Measurements from ENCODE around the gene SGMS1. TPM values are rescaled to one million over a fixed set of nuclear protein-coding genes. Genes with fewer than 3 reads are reported as not detected.

SGMS1 gene
- total RNA-seq, 4 donors from 2014 or later = 28.3 to 44.5 (median 41.7) TPM

DNA sequence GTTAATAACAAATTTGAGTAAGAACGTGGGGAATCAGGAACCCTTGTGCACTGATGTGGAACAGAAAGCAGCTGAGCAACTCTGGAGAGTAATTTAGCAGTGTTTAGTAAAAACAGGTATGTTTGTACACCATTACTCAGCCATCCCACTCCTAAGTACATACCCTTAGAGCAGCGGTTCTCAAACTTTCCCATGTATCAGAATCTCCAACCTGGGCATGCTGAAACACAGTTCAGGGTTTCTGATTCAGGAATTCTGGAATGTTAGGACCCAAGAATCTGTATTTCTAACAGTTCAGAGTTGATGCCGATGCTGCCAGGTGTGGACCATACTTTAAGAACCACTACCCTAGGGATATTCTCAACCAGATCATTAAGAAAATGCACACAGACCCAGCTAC lies 5.1 kb downstream of the SGMS1 start:
- in situ Hi-C loops (cut with MboI; ENCODE audit: low pct_ligation_motif_present in 1 of 4, low pct_unique_long_range_greater_than_20kb in 1 of 4, low sequenced_read_pairs in 3 of 4) (loop anchor here in 3 of 4 donors (25.0 kb wide), 2 partner anchors 206 to 1081 kb away; partner anchors contain the start of gene ERCC6 (in 1 of the 3)), intact Hi-C loops (cut with DNase I; ENCODE audit: low total_unique reads) (no loop called here)
- no peaks in the 10 kb centered on the region for H3K27me3 ChIP-seq
- no peak overlapping the region for H3K27ac ChIP-seq
- H3K4me1 ChIP-seq = peaks cover 7 to 24% (median 23%) of the 10 kb centered on the region in 4 donors
- DNase-seq = no peak
- no peak overlapping the region for H3K4me3 ChIP-seq
- no peaks in the 10 kb centered on the region for H3K36me3 ChIP-seq
- no peaks in the 10 kb centered on the region for H3K9me3 ChIP-seq
- 67 to 74% methylated on average over 1 to 3 of the region's 3 CpGs for WGBS, 2 donors (ENCODE audit: low coverage in 1 of 2)
- TF ChIP-seq, protein P1, sequence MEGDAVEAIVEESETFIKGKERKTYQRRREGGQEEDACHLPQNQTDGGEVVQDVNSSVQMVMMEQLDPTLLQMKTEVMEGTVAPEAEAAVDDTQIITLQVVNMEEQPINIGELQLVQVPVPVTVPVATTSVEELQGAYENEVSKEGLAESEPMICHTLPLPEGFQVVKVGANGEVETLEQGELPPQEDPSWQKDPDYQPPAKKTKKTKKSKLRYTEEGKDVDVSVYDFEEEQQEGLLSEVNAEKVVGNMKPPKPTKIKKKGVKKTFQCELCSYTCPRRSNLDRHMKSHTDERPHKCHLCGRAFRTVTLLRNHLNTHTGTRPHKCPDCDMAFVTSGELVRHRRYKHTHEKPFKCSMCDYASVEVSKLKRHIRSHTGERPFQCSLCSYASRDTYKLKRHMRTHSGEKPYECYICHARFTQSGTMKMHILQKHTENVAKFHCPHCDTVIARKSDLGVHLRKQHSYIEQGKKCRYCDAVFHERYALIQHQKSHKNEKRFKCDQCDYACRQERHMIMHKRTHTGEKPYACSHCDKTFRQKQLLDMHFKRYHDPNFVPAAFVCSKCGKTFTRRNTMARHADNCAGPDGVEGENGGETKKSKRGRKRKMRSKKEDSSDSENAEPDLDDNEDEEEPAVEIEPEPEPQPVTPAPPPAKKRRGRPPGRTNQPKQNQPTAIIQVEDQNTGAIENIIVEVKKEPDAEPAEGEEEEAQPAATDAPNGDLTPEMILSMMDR (IDR thresholded peaks at IDR 0.05) = no peak
- TF ChIP-seq POLR2AphosphoS5 (IDR thresholded peaks at IDR 0.05) = no peak
- no peak for TF ChIP-seq EP300 (IDR thresholded peaks at IDR 0.05; ENCODE audit: low read depth)
- TF ChIP-seq POLR2A (IDR thresholded peaks at IDR 0.05) = no peak

DNA sequence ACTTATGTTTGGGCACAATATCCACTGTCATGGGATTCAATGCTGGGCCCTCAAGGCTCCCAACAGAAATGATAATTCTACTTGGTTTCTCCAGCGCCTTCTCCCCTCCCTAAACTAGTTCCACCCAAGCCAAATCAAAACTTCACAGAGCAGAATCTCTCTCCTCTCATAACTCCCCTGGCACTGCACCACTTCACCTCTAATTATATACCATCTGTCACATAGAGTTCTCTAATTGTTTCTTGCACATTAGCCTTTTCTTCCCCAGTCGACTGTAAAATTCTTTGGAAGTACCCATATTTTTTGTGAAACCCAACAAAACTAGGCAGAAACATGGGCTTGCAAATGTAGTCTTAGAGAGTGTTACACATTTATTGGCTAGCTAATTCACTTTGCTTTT lies 8.1 kb downstream of the SGMS1 start:
- Histone ChIP-seq H3K36me3 (no peaks in the 10 kb centered on the region), H3K9me3 (no peaks in the 10 kb centered on the region), H3K27ac (no peak overlapping the region), H3K4me1 (peaks cover 3 to 11% (median 11%) of the 10 kb centered on the region in 4 donors), H3K4me3 (no peak overlapping the region), H3K27me3 (no peaks in the 10 kb centered on the region)
- TF ChIP-seq EP300 (IDR thresholded peaks at IDR 0.05; ENCODE audit: low read depth) (no peak), POLR2AphosphoS5 (IDR thresholded peaks at IDR 0.05) (no peak), POLR2A (IDR thresholded peaks at IDR 0.05) (no peak)
- TF ChIP-seq, protein P1 (IDR thresholded peaks at IDR 0.05) = no peak
- DNase-seq = no peak
- 97 to 100% methylated on average over 1 to 2 of the region's 2 CpGs for WGBS, 2 donors (ENCODE audit: low coverage in 1 of 2)
- intact Hi-C loops (cut with DNase I; ENCODE audit: low total_unique reads) (no loop called here), in situ Hi-C loops (cut with MboI; ENCODE audit: low pct_ligation_motif_present in 1 of 4, low pct_unique_long_range_greater_than_20kb in 1 of 4, low sequenced_read_pairs in 3 of 4) (loop anchor here in 3 of 4 donors (25.0 kb wide), 2 partner anchors 203 to 1078 kb away; partner anchors contain the start of gene ERCC6 (in 1 of the 3))

DNA sequence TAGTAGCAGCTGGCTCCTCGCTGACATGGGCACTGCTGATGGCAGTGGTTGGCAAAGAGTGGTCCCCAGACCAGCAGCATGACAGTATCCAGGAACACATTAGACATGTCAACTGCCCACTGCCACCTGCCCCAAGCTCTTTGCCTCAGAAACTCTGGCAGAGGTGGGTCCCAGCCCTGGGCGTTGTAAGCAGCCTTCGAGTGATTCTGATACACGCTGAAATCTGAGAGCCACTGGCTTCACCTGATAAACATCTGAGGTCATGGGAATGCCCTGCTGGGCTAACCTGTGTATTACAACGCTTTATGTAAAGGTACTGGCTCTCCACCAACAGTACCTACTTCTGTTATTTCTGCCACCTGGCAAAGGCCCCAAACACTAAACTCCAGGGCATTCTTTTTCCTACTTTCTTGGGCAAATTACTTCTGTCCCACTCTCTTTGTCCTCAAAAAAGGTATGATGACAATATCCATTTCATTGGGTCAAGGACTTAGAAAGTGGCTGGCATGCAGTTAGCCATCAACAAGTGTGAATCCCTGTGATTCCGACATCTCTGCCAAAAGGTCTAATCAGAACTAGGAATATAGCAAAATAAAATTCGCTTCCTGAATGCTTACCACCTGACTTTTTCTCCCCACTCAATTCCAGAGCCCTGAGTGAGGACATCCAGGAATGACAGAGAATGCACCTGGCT lies 9.2 kb downstream of the SGMS1 start:
- intact Hi-C loops (cut with DNase I; ENCODE audit: low total_unique reads) = no loop called here
- 60 to 94% methylated on average over 2 to 7 of the region's 7 CpGs for WGBS, 2 donors (ENCODE audit: low coverage in 1 of 2)
- in situ Hi-C loops (cut with MboI; ENCODE audit: low pct_ligation_motif_present in 1 of 4, low pct_unique_long_range_greater_than_20kb in 1 of 4, low sequenced_read_pairs in 3 of 4) = loop anchor here in 3 of 4 donors (25.0 kb wide), 2 partner anchors 202 to 1077 kb away; partner anchors contain the start of gene ERCC6 (in 1 of the 3)

DNA sequence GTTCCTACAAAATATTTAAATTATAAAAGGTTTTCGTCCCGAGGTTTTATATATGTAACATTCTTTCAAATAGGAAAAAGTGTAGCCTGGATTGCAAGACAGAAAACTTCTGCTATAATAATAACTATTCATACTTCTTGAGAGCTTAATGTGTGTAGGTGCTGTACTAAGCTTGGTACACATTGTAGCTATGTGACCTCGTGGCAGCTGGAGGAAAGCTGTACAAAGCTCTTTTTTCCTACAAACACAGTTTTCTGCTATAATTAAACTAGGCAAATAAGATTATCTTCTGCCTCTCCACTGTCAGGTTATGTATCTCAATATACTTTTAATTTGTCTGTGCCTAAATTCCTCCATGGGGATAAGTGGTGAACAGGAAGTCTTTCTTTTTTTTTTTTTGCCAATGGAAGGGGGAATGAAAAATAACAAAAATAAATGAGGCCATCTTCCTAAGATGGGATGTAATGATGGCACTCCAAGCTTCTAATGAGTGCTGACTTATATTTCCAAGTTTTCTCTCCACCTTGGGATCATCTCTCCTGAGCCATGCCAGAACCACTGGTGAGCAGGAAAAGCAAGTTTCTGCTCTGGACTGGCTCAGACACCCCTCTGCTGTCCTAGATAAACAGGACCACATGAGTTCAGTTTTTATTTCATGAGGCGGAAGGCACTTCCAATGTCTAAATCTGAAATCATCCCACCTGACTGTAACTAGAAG lies 9.9 kb downstream of the SGMS1 start:
- no peak overlapping the region for H3K27ac ChIP-seq
- no peaks in the 10 kb centered on the region for H3K27me3 ChIP-seq
- H3K9me3 ChIP-seq = no peaks in the 10 kb centered on the region
- intact Hi-C loops (cut with DNase I; ENCODE audit: low total_unique reads) (no loop called here), in situ Hi-C loops (cut with MboI; ENCODE audit: low pct_ligation_motif_present in 1 of 4, low pct_unique_long_range_greater_than_20kb in 1 of 4, low sequenced_read_pairs in 3 of 4) (loop anchor here in 3 of 4 donors (25.0 kb wide), 2 partner anchors 202 to 1077 kb away; partner anchors contain the start of gene ERCC6 (in 1 of the 3))
- DNase-seq = no peak
- H3K4me1 ChIP-seq = peaks cover 0 to 11% (median 4%) of the 10 kb centered on the region in 4 donors
- TF ChIP-seq, protein P1 (IDR thresholded peaks at IDR 0.05) = no peak
- TF ChIP-seq POLR2A (IDR thresholded peaks at IDR 0.05) = no peak
- TF ChIP-seq POLR2AphosphoS5 (IDR thresholded peaks at IDR 0.05) = no peak
- no peak for TF ChIP-seq EP300 (IDR thresholded peaks at IDR 0.05; ENCODE audit: low read depth)
- H3K36me3 ChIP-seq = no peaks in the 10 kb centered on the region
- 78 to 85% methylated on average over 3 to 4 of the region's 4 CpGs for WGBS, 2 donors (ENCODE audit: low coverage in 1 of 2)
- no peak overlapping the region for H3K4me3 ChIP-seq

More for the DNA sequence above, 9.2 kb downstream of the SGMS1 start:
- Histone ChIP-seq H3K36me3 (no peaks in the 10 kb centered on the region), H3K4me3 (no peak overlapping the region), H3K4me1 (peaks cover under 1 to 11% (median 7%) of the 10 kb centered on the region in 4 donors), H3K27me3 (no peaks in the 10 kb centered on the region), H3K9me3 (no peaks in the 10 kb centered on the region), H3K27ac (no peak overlapping the region)
- TF ChIP-seq POLR2A (IDR thresholded peaks at IDR 0.05) = no peak
- TF ChIP-seq, protein P1 (IDR thresholded peaks at IDR 0.05) = peak; percentile 23 to 43 (median 35)
- no peak for DNase-seq

Measured in transverse colon (tissue), 4 donors.